ENCODE data around the gene CBX6.

DNA sequence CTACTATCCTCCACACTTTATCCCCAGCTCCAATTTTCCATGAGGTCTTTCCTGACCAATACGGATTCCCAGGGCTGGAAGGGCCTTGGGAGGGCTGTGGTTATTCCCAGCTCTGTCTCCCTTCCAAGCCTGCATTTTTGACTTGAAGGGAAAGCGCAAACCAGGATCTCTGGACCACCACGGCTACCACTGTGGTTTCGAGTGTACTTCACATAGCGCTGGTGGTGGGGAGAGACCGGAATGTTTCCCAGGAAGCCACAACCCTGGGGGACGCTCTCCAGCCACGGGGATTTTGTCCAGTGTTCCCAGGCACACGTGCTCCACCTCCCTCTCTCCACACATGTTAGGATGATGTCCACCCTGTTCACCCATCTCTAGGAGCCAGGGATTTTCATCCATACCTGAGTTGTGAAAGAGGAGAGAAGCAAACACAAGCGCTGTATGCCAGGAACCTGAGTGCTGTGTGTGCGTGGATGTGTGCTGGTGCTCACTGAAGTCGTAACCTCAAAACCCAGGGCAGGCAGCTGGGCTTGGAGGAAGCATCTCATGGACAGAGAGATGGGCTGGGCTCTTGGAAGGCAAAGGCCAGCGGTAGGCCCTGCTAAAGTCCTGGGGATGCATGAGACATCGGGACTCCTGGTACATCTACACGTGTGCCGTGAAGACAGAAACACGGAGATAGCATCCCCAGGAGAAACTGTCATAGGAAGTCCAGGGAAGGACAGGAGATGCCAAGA lies 26.8 kb downstream of the CBX6 start:
- TF ChIP-seq EP300 (IDR thresholded peaks at IDR 0.05; ENCODE audit: low read length) (no peak), NFRKB (IDR thresholded peaks at IDR 0.05; ENCODE audit: low read depth) (no peak), ZNF41 (CRISPR knock-in tag; conservative IDR thresholded peaks at IDR 0.05) (no peak), POLR2A (conservative IDR thresholded peaks at IDR 0.05) (no peak), ZNF253 (CRISPR knock-in tag; conservative IDR thresholded peaks at IDR 0.05) (no peak)

Data from K562 (cell line).